IPS-18c (cell line): ENCODE results near the gene CRHR2.
"Not testable (repeated sequence)": the region's sequence is repeated elsewhere in the genome, so short reads cannot be mapped to it uniquely, and the experiment has no call there.

Source experiments
- H3K4me3 ChIP-seq: 2 replicates; pipeline ENCODE4 v1.7.0; 2013; ENCODE audit warnings: low read depth, mild to moderate bottlenecking, low read length, moderate library complexity; ENCODE audit not compliant: insufficient read depth
- H3K9me3 ChIP-seq: one replicate; pipeline ENCODE4 v1.6.1; 2013; ENCODE audit warnings: mild to moderate bottlenecking, low read length, moderate library complexity; ENCODE audit not compliant: control insufficient read depth, insufficient read depth

Gene CRHR2

DNA sequence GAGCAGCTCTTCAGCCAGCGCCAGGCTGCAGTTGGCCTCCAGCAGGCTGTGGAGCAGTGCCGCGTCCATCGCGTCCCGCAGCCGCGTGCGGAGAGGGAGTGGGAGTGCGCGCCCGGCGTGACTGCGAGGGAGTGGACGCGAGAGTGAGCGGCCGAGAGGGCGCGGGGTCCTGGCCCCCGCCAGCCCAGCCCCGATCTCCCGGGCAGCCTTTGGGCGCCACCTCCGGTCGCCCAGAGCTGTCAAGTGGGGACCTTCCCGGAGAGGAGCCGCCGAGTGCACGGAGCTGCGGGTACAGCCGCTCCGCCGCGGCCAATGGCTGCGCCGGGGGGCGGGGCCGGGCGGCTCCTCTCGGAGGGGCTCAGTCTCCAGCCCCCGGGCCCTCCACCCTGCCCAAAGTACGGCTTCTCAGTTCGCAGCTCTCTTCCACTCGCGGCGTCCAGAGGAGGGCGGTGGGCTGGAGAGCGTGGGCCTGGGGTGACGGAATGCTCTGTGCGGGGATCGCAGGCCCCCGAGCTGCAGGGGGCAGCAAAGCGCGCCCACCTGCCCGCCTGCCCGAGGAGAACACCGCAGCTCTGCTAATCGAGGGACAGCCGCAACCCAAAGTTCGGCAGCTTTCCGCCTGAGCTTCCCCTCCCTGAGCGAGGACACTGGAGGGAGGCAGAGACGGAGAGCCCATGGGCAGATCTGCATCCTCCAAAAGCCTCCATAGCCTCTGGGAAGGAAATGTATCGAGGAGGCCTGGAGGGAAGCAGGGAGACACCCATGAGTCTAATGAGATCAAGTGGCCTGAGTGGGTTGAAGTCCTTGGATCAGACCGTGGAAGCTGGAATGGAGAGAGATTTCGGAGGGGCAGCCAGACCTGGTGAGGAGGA lies at the start of gene CRHR2:
TSS of gene CRHR2 (minus strand) at position 245 of the 872 bp plus-strand sequence. CDS start at position 69, 176 bp downstream.
- peak within 1 kb of the TSS; percentile 67 for H3K4me3 ChIP-seq
- peaks cover 2% of the 10 kb centered on the region for H3K9me3 ChIP-seq

- no peaks in the 10 kb centered on the region for H3K9me3 ChIP-seq
- H3K4me3 ChIP-seq, result no peak overlapping the region; the same call in 1 of the 2 replicates
Observed at GRCh38 chr7:30731581-30731980, 49.3 kb upstream of the CRHR2 start.

GRCh38 chr7:30730996-30731395 lies 48.7 kb upstream of the CRHR2 start:
- H3K4me3 ChIP-seq, result no peak overlapping the region

DNA sequence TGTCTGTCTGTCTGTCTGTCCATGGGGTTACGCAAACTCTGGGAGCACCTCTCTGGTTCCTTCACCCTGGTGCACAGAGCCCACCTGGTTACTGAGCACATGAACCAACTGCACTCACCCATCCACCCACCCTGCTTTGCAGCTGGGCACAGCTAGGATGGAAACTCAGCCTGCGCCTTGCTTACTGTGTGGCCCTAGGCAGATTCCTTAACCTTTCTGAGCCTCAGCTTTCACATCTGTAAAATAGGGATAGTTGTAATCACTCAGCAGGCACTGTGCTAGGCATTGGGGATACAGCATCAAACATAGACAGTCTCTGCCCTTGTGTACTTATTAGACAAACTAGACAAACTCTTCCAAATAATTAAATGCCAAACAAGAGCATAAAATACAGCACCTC lies 47.8 kb upstream of the CRHR2 start:
- Histone ChIP-seq H3K9me3 (no peaks in the 10 kb centered on the region), H3K4me3 (no peak overlapping the region)

More at GRCh38 chr7:30730996-30731395, 48.7 kb upstream of the CRHR2 start:
- H3K9me3 ChIP-seq, result no peaks in the 10 kb centered on the region

- Histone ChIP-seq H3K4me3 (no peak overlapping the region), H3K9me3 (no peaks in the 10 kb centered on the region)
Observed at GRCh38 chr7:30729642-30730041, 47.4 kb upstream of the CRHR2 start.

DNA sequence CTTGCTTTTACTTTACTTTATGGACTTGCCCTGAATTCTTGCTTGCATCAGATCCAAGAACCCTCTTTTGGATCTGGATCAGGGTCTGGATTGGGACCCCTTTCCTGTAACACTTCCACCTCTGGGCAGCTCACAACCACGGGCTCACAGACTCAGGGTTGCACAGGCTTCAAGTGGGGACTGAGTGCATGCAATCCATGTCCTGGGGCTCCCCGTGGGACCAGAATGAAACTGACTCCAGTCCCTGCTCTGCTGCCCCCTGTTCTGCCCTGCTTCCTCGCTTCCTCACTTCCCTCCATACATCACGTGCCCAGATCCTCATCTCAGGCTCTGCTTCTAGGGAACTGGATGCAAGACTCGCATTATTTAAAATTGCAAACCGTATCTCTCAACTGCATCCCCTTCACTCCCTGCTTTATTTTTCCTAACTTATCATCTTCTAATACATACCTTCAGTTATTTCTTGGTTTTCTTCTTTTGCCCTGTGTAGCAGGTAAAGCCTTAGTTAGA lies 46.4 kb upstream of the CRHR2 start:
- Histone ChIP-seq H3K4me3 (no peak overlapping the region), H3K9me3 (no peaks in the 10 kb centered on the region)

GRCh38 chr7:30727061-30727945 lies 45.0 kb upstream of the CRHR2 start:
- Histone ChIP-seq H3K9me3 (no peaks in the 10 kb centered on the region), H3K4me3 (no peak overlapping the region)

- H3K9me3 ChIP-seq, result no peaks in the 10 kb centered on the region
Observed at GRCh38 chr7:30726296-30727006, 44.2 kb upstream of the CRHR2 start.

GRCh38 chr7:30723776-30724175 lies 41.5 kb upstream of the CRHR2 start:
- Histone ChIP-seq H3K9me3 (peaks cover 5% of the 10 kb centered on the region), H3K4me3 (no peak overlapping the region)

More at GRCh38 chr7:30726296-30727006, 44.2 kb upstream of the CRHR2 start:
- no peak overlapping the region for H3K4me3 ChIP-seq

GRCh38 chr7:30722671-30723070 lies 40.4 kb upstream of the CRHR2 start:
- H3K9me3 ChIP-seq, result peaks cover 8% of the 10 kb centered on the region
- no peak overlapping the region for H3K4me3 ChIP-seq

DNA sequence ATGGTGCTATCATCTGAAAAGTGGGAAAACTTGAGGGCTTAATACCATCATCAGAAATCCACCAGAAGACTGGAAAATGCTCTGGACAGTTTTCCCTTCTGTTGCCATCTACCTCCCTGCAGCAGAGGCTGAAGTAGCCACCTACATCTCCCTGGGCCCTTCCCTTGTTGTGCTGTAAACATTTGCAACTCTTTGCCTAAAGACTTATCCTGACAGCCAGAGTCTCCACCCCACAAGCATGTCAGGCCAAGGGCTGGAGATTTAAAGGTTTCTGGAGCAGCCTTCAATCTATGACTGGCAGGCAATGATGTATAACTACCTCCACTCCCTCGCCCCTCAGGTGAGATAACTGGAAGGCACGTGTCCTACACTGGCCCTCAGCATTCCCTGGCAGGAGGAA lies 39.9 kb upstream of the CRHR2 start:
- no peak overlapping the region for H3K4me3 ChIP-seq
- H3K9me3 ChIP-seq, result peaks cover 8% of the 10 kb centered on the region

GRCh38 chr7:30721211-30721610 lies 39.0 kb upstream of the CRHR2 start:
- Histone ChIP-seq H3K9me3 (peaks cover 8% of the 10 kb centered on the region), H3K4me3 (no peak overlapping the region)

GRCh38 chr7:30719434-30719833 lies 37.2 kb upstream of the CRHR2 start:
- H3K9me3 ChIP-seq, H3K4me3 ChIP-seq: not testable (repeated sequence)

- Histone ChIP-seq H3K9me3 (peaks cover 8% of the 10 kb centered on the region), H3K4me3 (no peak overlapping the region)
Observed at GRCh38 chr7:30717181-30717580, 34.9 kb upstream of the CRHR2 start.

DNA sequence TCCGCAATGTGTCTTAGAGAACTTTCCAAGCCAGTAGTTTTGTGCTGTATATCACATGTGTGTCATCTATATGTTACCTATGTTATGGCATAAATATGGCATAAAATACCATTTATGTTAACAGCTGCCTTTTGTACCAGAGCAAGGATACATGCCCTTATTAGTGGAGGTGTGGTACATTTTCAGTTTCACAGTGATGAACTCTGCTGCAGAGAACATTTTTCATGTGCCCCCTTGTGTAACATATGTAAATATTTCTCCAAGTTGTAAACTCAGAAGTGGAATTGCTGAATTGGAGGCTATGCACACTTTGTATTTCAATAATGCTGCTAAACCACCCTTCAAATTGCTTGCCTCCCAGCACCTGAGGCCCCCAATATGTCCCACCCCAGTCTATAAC lies 31.9 kb upstream of the CRHR2 start:
- H3K9me3 ChIP-seq, result peaks cover 5% of the 10 kb centered on the region
- H3K4me3 ChIP-seq, result no peak overlapping the region

DNA sequence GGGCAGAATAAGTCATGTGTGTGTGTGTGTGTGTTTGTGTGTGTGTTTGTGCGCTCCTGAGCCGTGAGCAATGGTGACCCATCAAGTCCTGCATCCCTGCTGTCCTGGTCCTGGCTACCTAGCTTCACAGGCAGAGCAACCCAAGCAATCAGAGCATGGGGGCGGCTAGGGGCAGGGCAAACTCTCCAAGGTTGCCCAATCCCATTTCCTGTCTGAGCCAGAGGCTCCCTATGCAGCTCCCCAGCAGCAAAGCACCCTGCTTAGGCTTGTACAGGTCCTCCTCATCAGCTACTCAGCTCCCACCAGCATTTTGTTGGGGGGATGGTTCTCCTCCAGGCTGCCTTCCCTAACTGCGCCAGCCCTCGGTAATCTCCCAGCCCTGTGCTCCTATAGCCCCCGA lies 31.1 kb upstream of the CRHR2 start:
- Histone ChIP-seq H3K4me3 (no peak overlapping the region), H3K9me3 (peaks cover 1% of the 10 kb centered on the region)

DNA sequence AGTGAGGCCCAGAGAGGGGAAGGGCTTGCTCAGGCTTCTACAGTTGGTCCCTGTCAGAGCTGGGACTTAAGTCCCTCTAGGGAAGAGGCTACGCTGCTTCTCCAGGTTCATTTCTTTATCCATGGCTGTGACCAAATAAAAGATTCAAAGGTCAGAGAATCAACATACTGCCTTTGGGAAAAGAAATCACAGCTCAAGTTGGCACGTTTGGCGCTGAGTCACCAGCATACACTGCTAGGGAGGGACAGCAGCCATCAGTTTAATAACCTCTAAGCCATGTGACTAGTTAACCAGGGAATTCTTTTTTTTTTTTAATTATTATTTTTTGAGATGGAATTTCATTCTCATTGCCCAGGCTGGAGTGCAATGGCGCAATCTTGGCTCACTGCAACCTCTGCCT lies 28.4 kb upstream of the CRHR2 start:
- H3K9me3 ChIP-seq, result no peaks in the 10 kb centered on the region
- H3K4me3 ChIP-seq, result no peak overlapping the region
